GM15510 (cell line): ENCODE data around the gene GNRH2.

Source experiments
- POLR2A ChIP-seq: IDR thresholded peaks from 3 replicates; pipeline ENCODE4 v1.6.1; 2011; ENCODE audit warnings: borderline replicate concordance; ENCODE audit not compliant: insufficient read length; ENCODE audit errors: extremely low read depth

GNRH2 gene, protein sequence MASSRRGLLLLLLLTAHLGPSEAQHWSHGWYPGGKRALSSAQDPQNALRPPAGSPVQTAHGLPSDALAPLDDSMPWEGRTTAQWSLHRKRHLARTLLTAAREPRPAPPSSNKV

DNA sequence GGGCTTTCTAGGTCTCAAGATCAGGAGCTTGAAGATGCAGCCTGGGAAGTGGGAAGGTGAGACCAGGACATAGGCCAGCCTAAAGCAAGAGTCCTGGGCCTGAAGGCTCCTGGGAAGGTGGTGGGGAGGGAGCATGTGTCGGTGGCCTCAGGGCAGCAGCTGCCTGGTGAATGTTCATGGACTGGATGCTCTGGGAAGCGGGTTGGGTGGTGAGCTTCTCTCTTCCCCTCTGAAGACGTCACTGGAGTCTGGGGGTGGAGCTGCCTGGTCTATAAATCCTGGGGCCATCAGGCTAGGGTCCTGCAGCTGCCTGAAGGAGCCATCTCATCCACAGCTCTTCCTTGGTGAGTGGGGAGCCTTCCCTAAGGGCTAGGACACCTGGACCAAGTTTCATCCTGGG lies at the start of gene GNRH2:
Gene GNRH2, plus strand, starts transcription at position 301 of the 400 bp plus-strand sequence. CDS start 793 bp downstream, outside the sequence.
- TF ChIP-seq POLR2A = no peak

DNA sequence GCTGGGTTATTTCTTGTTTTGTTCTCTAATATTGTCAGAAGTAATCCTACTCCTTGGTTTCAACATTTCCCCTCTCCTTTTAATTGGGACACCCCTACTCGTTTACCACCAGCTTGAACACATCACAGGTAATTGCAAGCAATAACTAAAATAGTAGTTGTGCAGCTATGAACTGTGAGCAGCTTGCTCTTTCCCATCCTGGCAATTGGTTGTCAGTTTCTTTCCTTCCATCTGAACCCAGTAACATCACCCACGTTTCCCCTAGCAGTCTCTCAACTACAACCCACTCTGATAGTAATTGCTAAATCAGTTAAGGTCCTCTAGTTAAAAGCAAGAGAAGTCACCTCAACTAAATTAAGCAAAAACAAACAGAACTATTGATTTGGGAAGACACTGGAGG lies 47.6 kb upstream of the GNRH2 start:
- TF ChIP-seq POLR2A = no peak

DNA sequence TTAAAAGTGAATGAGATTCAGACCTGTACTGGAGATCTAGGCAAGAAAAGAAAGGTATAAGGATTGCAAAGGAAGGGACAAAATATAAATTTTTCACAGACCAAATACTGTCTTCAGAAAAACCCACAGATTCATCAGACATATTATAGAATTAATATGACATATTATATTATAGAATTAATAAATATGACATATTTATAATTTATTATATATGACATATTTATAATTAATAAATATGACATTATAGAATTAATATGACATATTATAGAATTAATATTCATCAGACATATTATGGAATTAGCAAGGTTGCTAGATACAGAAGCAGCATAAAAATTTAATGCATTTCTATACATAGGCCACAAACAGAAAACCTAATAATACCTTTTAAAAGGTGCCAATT lies 44.7 kb upstream of the GNRH2 start:
- TF ChIP-seq POLR2A = no peak

DNA sequence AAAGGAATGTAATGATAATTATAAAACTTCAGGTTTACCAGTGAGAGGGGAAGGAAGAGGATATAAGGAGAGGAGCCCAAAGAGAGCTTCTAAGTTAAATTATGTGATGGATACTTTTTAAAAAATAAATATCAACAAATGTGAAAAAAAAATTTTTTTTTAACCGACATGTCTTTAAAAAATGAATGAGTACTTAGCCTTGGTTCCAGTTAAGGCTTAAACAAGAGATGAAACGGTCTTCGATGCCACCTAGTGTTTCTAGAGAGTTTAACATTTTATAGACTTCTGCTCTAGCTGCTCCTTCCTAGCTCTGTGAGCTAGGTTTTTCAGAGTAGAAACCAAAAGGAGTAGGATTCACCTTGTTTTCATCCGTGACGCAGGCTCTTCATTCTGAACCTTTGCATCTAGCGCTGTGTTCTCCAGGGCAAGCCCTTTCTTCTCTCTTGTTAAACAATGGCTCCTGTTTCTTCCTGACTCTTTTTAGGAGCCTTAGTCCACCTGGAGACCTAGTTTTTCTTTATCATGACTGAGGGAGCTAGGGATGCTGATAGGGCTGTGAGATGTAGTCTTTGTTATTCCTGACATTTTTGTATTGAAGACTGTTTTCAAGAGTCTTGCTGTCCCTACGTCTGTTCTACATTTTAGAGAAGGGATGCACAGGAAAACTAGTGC lies 42.4 kb upstream of the GNRH2 start:
- TF ChIP-seq POLR2A = no peak

DNA sequence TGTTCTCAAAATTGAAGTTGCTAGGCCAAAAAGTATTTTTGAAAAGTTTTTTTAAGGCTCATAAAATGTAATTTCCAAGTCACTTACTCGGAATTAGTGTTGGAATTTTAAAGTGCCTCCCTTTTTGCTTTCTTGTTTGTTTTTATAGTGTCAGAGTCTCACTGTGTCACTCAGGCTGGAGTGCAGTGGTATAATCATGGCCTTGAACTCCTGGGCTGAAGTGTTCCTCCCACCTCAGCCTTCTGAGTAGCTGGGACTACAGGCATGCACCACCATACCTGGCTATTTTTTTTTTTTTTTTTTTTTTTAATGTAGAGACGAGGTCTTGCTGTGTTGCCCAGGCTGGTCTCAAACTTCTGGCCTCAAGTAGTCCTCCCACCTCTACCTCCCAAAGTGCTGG lies 40.0 kb upstream of the GNRH2 start:
- no peak for TF ChIP-seq POLR2A

DNA sequence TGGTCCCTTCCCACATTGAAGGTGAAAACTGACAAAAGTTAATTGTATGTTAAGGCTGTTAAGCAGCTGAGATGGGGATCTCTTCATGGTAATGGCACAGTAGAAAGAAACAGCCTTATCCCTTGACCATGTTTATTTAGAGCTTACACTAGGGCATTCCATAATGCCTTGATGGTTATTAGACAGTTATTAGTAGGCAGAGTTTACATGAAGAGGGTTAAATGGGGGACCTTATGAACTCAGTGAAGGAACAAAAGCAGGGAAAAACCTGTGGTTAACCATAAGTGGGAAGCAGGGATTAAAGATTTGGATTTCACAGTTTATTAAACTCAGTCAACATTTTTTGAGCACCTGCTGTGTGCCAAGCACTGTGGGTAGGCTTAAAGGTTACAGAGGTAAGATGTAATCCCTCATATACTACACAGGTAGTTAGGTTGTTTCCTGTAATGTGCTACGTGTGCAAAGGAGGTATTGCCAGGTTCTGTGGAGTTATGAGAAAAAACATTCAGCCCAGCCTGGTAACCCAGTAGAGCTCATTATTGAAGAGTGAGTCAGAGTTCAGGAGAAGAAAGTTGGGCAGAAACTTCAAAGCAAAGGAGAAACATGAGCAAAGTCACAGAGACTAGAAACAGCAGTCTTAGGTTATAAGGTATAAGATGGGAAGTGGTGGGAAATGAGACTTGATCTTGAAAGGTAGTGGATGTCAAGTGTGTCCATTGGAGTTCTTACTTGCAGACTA lies 32.3 kb upstream of the GNRH2 start:
- TF ChIP-seq POLR2A = no peak

DNA sequence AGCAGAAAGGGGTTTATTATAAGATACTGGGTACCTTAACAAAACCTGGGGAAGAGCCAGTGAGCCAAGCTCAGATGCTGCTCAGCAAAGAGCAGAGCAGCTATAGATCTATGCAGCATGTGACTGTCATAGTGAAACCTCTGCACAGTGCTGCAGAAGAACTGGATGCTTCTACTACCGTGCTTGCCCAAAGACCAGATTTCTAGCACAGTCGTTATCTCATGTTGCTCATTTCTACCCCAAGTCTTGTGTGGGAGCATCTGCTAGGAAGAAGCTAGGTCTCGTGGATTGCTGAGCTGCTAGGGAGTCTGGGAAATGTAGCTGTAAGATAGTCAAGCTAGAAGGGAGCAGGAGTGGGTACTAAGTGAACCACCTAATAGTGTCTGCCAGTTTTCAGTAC lies 31.7 kb upstream of the GNRH2 start:
- no peak for TF ChIP-seq POLR2A

DNA sequence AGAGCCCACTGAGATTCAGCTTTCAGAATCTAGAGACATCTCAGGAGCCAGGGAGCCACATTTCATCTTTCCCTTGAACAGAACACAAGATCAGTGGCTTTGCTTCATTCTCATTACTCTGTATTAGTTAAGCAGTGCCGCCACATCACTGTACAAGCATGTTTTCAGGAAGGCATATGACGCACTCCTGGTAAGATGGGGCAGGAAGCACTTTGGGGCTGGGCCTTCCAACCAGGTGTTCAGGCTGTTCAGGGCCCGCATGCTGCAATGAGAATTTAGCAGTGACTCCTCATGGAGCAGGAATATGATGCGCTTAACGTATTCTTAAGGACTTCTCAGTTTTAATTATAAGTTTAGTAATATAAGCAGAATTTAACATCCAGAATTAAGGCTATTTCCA lies 29.7 kb upstream of the GNRH2 start:
- TF ChIP-seq POLR2A = no peak

DNA sequence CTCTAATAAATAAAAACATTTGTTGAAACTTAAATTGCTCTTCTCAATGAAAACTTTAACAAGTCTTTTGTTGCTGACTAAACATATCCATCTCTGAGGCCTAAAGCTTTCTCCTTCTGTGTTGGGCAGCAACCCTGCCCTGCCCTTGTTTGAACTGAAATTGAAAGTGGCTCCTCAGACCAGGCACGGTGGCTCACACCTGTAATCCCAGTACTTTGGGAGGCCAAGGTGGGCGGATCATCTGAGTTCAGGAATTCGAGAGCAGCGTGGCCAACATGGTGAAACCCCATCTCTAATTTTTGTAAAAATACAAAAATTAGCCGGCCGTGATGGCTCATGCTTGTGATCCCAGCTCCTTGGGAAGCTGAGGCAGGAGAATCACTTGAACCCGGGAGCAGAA lies 29.2 kb upstream of the GNRH2 start:
- no peak for TF ChIP-seq POLR2A

DNA sequence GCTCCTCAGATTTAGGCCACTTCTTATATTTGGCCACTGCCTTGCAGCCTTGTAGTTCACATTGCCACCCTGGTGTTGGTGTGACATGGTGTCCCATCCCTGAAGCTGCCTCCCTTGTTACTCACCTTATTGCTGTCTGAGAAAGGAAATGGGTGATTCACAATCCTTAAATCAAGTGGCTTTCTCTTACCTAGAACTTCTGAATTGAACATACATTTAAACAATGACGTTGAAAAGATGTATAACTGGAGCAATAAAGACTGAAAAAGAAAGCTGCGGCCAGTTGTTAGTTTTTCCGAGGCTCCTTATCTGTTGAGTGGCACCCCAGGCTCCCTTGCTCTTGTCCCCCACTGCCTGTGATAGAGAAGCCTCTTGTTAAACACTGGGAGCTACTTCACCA lies 28.8 kb upstream of the GNRH2 start:
- TF ChIP-seq POLR2A = no peak

DNA sequence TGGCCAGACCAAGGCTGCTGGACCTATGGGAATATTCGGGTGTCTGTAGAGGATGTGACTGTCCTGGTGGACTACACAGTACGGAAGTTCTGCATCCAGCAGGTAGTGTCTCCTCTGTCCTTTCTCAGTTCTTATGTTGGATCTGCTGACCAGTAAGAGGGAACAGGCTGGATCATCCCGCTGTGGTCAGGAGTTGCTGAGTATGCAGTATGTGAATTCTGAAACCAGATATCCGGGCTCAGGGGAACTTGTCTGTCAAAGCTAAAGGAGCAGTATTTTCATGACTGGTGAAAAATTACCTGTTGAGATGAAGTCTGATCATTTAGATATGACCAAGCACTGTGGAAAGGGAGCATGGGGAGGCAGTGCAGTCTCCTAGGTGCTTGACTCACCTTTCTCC lies 22.1 kb upstream of the GNRH2 start:
- TF ChIP-seq POLR2A = no peak

DNA sequence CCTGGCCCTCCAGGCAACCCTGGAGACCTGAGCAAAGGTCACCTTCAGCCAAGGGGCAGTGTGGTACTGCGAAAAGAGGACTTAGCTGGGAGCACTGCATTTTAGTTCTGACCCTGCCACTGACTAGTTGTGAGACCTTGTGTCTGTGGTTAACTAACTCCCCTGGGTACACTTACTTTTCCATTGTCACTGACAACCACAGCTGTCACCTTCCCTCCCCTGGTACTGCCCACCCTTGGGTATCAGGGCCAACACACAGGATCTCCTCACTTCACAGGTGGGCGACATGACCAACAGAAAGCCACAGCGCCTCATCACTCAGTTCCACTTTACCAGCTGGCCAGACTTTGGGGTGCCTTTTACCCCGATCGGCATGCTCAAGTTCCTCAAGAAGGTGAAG lies 21.6 kb upstream of the GNRH2 start:
- TF ChIP-seq POLR2A = no peak

DNA sequence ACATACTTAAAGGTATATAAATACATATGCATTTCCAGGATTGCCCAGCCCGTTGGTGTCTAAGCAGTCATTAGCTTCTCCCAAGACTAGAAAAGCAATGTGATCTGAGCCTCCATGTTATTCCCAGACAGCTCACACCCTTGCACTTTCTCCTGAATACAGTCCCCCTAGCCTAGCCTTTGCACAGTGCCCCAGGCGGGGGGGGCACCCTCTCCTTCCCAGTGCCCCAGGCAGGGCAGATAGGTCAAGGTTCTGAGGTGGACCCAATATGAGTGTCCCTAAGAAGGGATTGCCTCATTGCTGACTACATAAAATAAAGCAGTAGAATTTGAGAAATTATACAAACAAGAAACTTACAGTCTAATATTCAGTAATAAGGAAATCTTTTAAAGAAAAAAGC lies 15.4 kb upstream of the GNRH2 start:
- no peak for TF ChIP-seq POLR2A

DNA sequence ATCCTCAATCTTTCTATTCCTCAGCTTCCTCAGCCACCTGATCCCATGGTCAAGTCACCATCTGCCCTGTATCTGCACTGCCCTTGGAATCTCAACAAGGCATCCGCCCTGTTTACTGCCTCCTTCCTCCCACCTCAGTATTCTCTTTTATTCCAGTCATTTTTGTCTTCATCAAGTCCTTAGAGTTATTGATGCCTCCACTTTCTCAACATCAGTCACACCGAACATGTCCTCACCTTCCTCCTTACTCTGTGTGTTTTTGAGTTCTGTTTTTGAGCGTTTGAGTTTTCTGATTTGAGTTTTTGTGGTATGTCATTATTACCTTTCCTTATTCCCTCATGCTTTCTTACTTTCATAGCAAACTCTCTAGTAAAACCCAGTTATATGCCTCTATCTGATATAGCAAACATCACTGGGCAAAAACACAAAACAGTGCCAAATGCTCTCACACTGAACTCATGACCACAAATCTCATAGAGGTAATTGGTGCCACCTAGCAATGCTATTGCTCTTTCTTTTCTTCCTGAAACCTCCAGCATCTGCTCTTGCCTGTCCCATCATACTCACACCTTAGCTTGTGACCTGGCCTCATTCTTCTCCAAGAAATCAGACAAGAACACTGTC lies 11.8 kb upstream of the GNRH2 start:
- TF ChIP-seq POLR2A = no peak

DNA sequence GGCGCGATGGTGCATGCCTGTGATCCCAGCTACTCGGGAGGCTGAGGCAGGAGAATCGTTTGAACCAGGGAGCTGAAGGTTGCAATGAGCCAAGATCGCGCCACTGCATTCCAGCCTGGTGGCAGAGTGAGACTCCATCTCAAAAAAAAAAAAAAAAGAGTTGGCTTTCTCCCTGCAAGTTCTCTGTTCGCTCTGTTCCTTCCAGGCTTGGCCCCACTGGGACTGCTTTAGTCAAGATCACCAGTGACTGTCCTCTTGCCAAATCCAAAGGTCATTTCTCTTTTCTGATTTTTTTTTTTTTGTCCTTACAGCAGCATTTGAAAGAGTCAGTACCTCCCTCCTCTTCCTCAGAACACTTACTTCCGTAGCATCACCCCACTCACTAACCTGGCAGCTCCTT lies 10.8 kb upstream of the GNRH2 start:
- TF ChIP-seq POLR2A = no peak
